Stimulated activated effector memory CD8-positive, alpha-beta T cell treated with anti-CD3 and anti-CD28 coated beads, Interleukin-12 subunit alpha, Interleukin-12 subunit beta, amount 100 ng/mL, for 72 hours (primary cell): ENCODE measurements around the gene HSDL1.

ENCODE experiments used
- ATAC-seq: fragments of 150-1000 bp; cut with Tn5 transposase; 2 replicates; pipeline ENCODE4 v1.10.0; 2021
- DNase-seq, 2 donors: peaks; one replicate each; pipeline ENCODE4 v3.0.0; 2021 to 2022; ENCODE audit warnings: low spot score in 2 of 2
- H3K27ac Mint-ChIP-seq: one replicate; pipeline ENCODE4 v1.8.0; 2022; ENCODE audit warnings: mild to moderate bottlenecking, mixed read lengths
- H3K36me3 Mint-ChIP-seq: one replicate; pipeline ENCODE4 v1.8.0; 2022; ENCODE audit warnings: mild to moderate bottlenecking, mixed read lengths
- H3K4me1 Mint-ChIP-seq: one replicate; pipeline ENCODE4 v1.8.0; 2022; ENCODE audit warnings: mixed read lengths
- H3K4me3 Mint-ChIP-seq: one replicate; pipeline ENCODE4 v1.8.0; 2022; ENCODE audit warnings: mild to moderate bottlenecking, mixed read lengths
- H3K9me3 Mint-ChIP-seq: one replicate; pipeline ENCODE4 v1.8.0; 2022; ENCODE audit warnings: mixed read lengths

HSDL1 gene

DNA sequence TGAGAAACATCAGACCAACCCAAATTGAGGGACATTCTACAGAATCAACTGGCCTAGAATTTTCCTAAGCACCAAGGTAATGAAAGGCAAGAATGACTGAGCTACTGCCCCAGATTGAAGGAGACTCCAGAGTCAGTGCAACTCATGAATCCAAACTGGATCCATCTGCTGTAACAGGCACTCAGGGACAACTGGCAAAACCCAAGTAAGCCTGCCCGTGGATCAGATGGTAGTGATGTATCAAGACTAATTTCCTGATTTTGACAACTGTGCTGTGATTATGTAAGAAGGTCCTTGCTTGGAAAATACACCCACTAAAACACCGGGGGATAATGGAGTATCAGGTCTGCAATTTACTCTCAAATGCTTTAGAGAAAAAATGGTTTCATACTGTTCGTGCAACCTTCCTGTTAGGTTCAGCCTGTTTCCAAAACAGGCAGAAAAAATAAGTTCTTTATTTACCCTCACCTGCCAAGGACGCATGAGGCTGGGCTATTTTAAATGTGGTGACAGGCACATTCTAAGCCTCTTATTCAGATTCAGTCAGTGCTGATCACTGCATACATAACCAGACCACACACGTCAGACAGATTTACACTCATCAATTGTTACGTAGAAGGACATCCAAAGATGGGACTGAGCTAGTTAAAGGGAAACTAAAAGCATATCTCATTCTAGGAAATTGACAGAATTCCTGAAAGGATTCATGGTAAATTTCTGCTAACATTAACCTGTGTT is 35.2 kb downstream of the HSDL1 start:
- no peak overlapping the region for H3K4me3 Mint-ChIP-seq
- no peaks in the 10 kb centered on the region for H3K9me3 Mint-ChIP-seq
- ATAC-seq (no peak), DNase-seq (no peak)
- H3K27ac Mint-ChIP-seq, result peak overlapping the region; percentile 43
- H3K4me1 Mint-ChIP-seq, result peaks cover 53% of the 10 kb centered on the region
- H3K36me3 Mint-ChIP-seq, result peaks cover 24% of the 10 kb centered on the region

DNA sequence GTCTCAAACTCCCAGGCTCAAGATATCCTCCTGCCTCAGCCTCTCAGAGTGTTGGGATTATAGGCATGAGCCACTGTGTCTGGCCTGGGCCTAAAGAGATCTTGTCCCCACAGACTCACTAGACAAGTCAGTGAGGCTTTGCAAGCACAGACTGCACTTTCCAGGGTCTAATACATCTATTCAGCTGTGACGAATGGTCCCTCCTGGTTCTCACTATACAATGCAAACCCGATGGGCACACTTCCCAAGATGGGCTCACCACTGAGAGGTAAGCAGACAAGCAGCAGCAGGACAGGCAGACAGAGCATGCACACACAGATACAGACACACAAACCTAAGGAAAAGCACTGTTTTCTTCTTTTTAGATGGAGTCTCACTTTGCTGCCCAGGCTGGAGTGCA is 37.1 kb downstream of the HSDL1 start:
- no peak for DNase-seq
- peaks cover 52% of the 10 kb centered on the region for H3K4me1 Mint-ChIP-seq
- ATAC-seq, result no peak
- H3K27ac Mint-ChIP-seq, result peak overlapping the region; percentile 35
- peaks cover 24% of the 10 kb centered on the region for H3K36me3 Mint-ChIP-seq
- H3K9me3 Mint-ChIP-seq, result no peaks in the 10 kb centered on the region
- no peak overlapping the region for H3K4me3 Mint-ChIP-seq

- H3K27ac Mint-ChIP-seq, result peak overlapping the region; percentile 85
- H3K36me3 Mint-ChIP-seq, result peaks cover 26% of the 10 kb centered on the region
- DNase-seq, result no peak
- H3K4me1 Mint-ChIP-seq, result peaks cover 55% of the 10 kb centered on the region
- H3K9me3 Mint-ChIP-seq, result no peaks in the 10 kb centered on the region
- ATAC-seq, result no peak
- H3K4me3 Mint-ChIP-seq, result no peak overlapping the region
Observed at GRCh38 chr16:84105948-84106740, 38.8 kb downstream of the HSDL1 start.

- peaks cover 47% of the 10 kb centered on the region for H3K4me1 Mint-ChIP-seq
- H3K4me3 Mint-ChIP-seq, result no peak overlapping the region
- no peak for ATAC-seq
- H3K36me3 Mint-ChIP-seq, result peaks cover 34% of the 10 kb centered on the region
- no peaks in the 10 kb centered on the region for H3K9me3 Mint-ChIP-seq
- no peak for DNase-seq
- peak overlapping the region; percentile 85 for H3K27ac Mint-ChIP-seq
Observed at GRCh38 chr16:84105301-84105815, 39.6 kb downstream of the HSDL1 start.

GRCh38 chr16:84104231-84104630 is 40.7 kb downstream of the HSDL1 start:
- no peak for DNase-seq
- H3K9me3 Mint-ChIP-seq, result no peaks in the 10 kb centered on the region
- H3K27ac Mint-ChIP-seq, result no peak overlapping the region
- H3K36me3 Mint-ChIP-seq, result peaks cover 36% of the 10 kb centered on the region
- H3K4me1 Mint-ChIP-seq, result peaks cover 51% of the 10 kb centered on the region
- H3K4me3 Mint-ChIP-seq, result no peak overlapping the region
- no peak for ATAC-seq

GRCh38 chr16:84103678-84104077 is 41.3 kb downstream of the HSDL1 start:
- no peak overlapping the region for H3K27ac Mint-ChIP-seq
- no peak overlapping the region for H3K4me3 Mint-ChIP-seq
- H3K9me3 Mint-ChIP-seq, result no peaks in the 10 kb centered on the region
- ATAC-seq, result no peak
- peaks cover 47% of the 10 kb centered on the region for H3K4me1 Mint-ChIP-seq
- DNase-seq, result no peak
- H3K36me3 Mint-ChIP-seq, result peaks cover 36% of the 10 kb centered on the region

- Mint-ChIP-seq H3K27ac (peak overlapping the region; percentile 43), H3K4me1 (peaks cover 16% of the 10 kb centered on the region), H3K36me3 (peaks cover 80% of the 10 kb centered on the region), H3K9me3 (no peaks in the 10 kb centered on the region), H3K4me3 (no peak overlapping the region)
- DNase-seq (no peak), ATAC-seq (no peak)
Observed at GRCh38 chr16:84098939-84099338, 46.0 kb downstream of the HSDL1 start.

GRCh38 chr16:84096447-84097005 is 48.5 kb downstream of the HSDL1 start:
- DNase-seq (no peak), ATAC-seq (no peak)
- Mint-ChIP-seq H3K9me3 (no peaks in the 10 kb centered on the region), H3K27ac (no peak overlapping the region), H3K4me3 (no peak overlapping the region), H3K4me1 (peaks cover 7% of the 10 kb centered on the region), H3K36me3 (peaks cover 98% of the 10 kb centered on the region)

DNA sequence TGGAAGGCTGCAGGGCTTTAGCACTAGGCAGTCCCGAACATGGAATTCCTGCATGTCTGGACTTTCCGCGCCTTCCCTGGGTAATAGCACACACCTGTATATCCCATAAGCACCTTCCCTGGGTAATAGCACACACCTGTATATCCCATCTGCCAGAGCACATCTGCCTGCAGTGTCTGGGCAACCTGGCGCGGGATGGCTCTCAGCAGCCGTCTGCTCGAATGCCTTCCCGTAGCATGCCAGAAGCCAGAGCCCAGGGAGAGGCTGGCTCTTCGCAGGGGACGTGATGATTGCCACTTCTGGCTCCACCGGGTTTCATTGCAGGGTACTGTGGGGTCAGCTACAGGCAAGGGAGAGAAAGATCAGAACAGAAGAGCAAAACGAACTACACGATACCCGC is 49.5 kb downstream of the HSDL1 start:
- Mint-ChIP-seq H3K36me3 (peaks cover 98% of the 10 kb centered on the region), H3K27ac (no peak overlapping the region), H3K4me3 (no peak overlapping the region), H3K4me1 (peaks cover 7% of the 10 kb centered on the region), H3K9me3 (no peaks in the 10 kb centered on the region)
- no peak for DNase-seq
- no peak for ATAC-seq

DNA sequence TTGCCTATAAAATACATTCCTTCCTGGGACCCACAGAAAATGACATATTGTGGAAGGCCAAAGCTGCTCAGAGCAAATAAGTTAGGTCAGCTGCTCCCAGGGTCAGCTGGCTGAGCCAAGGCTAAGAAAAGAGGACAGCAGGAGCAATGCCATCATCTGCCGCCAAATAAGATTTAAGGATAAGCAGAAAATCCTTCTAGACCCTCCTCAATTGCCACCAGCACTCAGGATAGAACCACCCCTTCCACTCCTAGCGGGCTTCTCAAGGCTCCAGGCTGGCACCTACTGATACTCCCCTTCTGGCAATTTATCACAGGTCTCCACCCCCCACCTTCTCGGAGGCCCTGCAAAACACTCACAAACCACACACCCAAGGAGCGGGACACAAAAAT is 51.1 kb downstream of the HSDL1 start:
- Mint-ChIP-seq H3K27ac (no peak overlapping the region), H3K36me3 (peaks cover 98% of the 10 kb centered on the region), H3K4me1 (peaks cover 7% of the 10 kb centered on the region), H3K9me3 (no peaks in the 10 kb centered on the region), H3K4me3 (no peak overlapping the region)
- ATAC-seq (no peak), DNase-seq (no peak)

DNA sequence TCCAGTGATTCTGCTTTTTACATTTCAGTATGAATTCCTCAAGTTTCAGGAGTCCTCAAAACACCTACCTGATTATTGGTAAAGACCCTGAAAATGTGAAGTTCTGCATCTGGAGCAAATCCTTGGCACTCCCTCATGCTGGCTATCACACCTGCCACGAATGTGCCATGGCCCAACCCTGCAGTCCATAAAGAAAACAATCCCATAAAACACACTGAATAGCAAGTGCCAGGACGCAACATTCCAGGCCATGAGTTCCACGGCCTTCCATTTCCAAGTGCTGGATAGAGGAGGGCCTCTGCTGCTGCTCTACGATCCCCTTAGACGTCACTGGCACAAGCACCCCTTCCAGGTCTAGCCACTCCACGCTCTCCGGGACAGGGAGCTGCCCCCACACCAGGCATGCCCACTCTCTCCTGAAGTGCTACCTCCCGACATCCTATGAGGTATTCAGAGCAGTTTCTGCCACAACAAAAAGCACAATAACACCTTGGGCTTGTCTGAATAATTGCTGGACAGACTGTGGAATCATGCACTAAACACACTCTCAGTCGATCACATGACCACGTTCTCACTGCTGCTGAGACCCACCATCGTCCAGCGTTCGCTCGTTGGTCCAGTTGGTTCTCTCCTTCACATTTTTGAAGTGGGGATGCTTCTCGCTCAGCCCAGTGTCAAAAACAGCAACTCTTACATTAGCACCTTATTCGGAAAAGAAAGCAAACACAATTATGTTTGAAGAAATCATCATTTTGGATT is 51.7 kb downstream of the HSDL1 start:
- Mint-ChIP-seq H3K9me3 (no peaks in the 10 kb centered on the region), H3K27ac (no peak overlapping the region), H3K4me1 (peaks cover 12% of the 10 kb centered on the region), H3K4me3 (no peak overlapping the region), H3K36me3 (peaks cover 98% of the 10 kb centered on the region)
- ATAC-seq, result no peak
- DNase-seq, result no peak

- ATAC-seq, result no peak
- Mint-ChIP-seq H3K4me3 (no peak overlapping the region), H3K36me3 (peaks cover 98% of the 10 kb centered on the region), H3K4me1 (peaks cover 26% of the 10 kb centered on the region), H3K9me3 (no peaks in the 10 kb centered on the region), H3K27ac (no peak overlapping the region)
- DNase-seq, result no peak
Observed at GRCh38 chr16:84091460-84091859, 53.5 kb downstream of the HSDL1 start.

DNA sequence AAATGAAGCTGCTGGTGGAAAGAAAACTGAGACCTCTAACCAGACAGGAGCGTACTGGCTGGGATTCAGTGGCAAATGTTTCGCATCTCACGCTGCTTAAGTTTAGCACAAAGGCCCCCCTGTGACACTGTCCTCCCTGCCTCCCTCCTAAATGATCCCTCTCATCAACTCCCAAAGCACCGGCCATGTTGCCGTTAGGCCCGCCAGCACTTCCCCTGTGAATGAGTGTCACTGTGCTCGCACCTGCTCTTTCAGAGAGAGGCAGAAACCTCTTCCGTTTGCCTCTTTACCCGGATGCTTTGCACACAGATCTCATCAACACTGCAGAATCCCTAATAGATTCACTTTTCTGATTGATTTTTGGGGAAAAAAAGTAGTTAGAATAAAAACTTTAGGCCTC is 54.8 kb downstream of the HSDL1 start:
- no peak overlapping the region for H3K4me3 Mint-ChIP-seq
- peaks cover 94% of the 10 kb centered on the region for H3K36me3 Mint-ChIP-seq

GRCh38 chr16:84088695-84089395 is 56.1 kb downstream of the HSDL1 start:
- peaks cover 94% of the 10 kb centered on the region for H3K36me3 Mint-ChIP-seq
- no peaks in the 10 kb centered on the region for H3K9me3 Mint-ChIP-seq
- DNase-seq, result peak in 1 of 2 donors; percentile 60
- peaks cover 43% of the 10 kb centered on the region for H3K4me1 Mint-ChIP-seq
- ATAC-seq, result peak; percentile 81
- no peak overlapping the region for H3K4me3 Mint-ChIP-seq
- peak overlapping the region; percentile 20 for H3K27ac Mint-ChIP-seq

More for the DNA sequence above, 54.8 kb downstream of the HSDL1 start:
- DNase-seq (no peak), ATAC-seq (no peak)
- H3K4me1 Mint-ChIP-seq, result peaks cover 37% of the 10 kb centered on the region
- H3K27ac Mint-ChIP-seq, result no peak overlapping the region
- H3K9me3 Mint-ChIP-seq, result no peaks in the 10 kb centered on the region
